Hepatic stellate cell (primary cell): ENCODE results near the gene SOX21.
"Not testable (repeated sequence)": the region's sequence is repeated elsewhere in the genome, so short reads cannot be mapped to it uniquely, and the experiment has no call there.

ENCODE experiments used
- DNase-seq: peaks from one replicate; pipeline ENCODE4 v3.0.0; 2011; ENCODE audit warnings: low spot score

The SOX21 gene

DNA sequence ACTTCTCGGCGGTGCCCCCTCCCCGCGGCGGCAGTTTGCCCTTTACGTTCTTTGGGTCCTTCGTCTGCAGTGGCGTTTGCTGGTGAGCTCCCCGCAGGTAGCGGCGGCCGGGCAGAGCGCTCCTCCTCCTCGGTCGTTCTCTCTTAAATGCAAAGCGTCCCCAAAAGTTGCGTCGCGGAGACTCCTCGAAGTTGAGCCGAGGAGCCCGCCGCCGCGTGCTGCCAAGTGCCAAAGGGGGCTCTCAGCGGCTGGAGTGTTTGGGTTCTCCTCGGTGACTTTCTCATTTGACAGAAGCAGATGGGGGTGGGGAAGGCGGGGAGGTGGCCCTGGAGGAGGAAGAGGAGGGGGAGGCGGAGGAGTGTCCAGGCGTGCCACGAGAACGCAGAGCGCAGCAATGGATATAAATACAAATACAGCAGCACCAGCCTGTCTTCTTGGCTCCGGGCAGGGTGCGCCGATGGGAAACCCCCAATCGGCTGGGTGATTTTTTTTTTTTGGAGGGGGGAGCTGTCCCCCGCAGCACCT, at the start of gene SOX21:
Gene SOX21, minus strand, starts transcription at position 259 of the 525 bp plus-strand sequence. CDS start 496 bp downstream, outside the sequence.
- DNase-seq = no peak

GRCh38 chr13:94761407-94761806, 49.1 kb upstream of the SOX21 start:
- DNase-seq = no peak

DNA sequence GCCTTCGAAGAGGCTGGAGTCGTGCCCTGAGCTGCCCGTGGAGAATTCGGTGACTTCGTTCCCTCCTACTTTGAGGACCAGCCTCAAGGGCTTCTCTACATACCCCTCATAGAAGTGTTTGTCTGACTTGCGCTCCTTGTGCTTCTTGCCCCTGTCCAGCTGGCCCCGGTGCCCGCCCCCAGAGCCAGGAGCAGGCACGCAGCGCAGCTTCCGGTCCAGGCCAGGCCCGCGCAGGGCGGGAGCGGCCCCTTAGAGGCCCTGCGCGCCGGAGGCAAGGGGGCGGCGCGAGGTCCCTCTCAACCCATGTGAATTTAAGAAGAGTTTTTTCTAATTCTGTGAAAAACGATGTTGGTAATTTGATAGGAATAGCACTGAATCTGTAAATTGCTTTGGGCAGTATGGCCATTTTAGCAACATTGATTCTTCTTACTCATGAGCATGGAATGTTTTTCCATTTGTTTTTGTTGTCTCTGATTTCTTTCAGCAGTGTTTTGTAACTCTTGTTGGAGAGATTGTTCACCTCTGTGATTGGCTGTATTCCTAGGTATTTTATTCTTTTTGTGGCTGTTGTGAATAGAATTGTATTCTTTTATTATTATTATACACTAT, 46.9 kb upstream of the SOX21 start:
- no peak for DNase-seq

- no peak for DNase-seq
These were observed 46.2 kb upstream of the SOX21 start for GRCh38 chr13:94758436-94758960.

- no peak for DNase-seq
These were observed 41.0 kb upstream of the SOX21 start for GRCh38 chr13:94753327-94753726.

GRCh38 chr13:94749162-94749561, 36.8 kb upstream of the SOX21 start:
- no peak for DNase-seq

GRCh38 chr13:94739235-94739634, 26.9 kb upstream of the SOX21 start:
- no peak for DNase-seq

DNA sequence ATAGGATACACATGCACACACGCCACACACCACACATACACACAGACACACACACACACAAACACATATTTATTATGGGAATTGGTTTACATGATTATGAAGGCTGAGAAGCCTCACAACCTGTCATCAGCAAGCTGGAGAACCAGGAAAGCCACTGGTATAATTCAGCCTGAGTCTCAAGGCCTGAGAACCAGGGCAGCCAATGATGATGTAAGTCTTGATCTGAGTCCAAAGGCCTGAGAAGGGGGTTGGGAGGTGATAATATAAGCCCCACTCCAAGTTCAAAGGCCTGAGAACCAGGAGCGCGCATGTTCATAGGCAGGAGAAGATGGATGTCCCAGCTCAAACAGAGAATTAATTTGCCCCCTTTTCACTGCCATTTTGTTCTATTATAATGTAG, 18.7 kb upstream of the SOX21 start:
- no peak for DNase-seq

- DNase-seq = not testable (repeated sequence)
These were observed 17.6 kb upstream of the SOX21 start for GRCh38 chr13:94729941-94730340.

DNA sequence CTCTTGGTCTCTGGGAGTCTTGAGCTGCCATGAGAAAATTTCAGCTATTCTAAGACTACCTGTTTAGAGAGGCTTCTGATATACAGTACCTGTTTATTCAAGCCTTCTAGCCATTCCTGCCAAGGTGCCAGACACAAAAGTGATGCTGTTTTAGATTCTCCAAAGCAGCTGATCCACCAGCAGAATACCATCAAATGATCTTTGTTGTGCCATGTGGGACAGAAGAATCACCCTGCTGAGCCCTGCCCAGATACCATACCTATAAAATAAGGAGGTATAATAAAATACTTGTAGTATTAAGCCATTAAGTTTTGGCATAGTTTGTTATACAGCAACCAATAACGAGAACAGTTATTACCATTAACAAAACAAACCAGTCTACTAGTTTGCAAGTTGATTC, 14.1 kb upstream of the SOX21 start:
- no peak for DNase-seq

DNA sequence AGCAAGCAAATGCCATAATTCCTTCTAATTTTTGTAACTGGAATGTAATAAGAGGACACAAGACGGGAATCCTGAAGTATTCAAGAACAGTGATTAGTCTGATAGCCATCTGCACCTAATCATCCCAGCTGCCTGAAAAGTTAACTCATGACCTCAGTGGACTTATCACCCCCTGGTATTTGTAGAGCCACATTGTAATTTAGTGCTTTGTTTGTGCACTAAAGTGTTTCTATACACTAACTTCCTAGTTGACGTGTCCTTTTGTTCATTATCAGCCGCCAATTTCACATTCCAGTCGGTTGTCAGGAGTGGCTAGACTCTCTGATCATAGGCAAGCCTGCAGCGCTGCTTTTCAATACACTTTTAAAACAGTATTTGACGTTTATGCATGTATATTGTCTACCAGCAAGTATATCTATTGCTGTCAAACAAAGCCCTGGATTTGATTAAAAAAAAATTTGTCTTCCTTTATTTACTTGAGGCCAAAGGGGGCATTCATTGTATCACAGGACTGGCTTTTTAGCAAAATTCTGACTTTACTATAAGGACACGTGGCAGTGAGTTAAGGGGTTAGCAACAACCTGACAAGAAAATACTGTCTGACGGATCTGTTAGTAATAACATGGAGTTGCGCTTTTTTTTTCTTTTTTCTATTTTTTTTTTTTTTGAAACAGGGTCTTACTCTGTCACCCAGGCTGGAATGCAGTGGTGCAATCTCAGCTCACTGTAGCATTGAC, 10.4 kb upstream of the SOX21 start:
- no peak for DNase-seq

GRCh38 chr13:94718697-94719096, 6.4 kb upstream of the SOX21 start:
- DNase-seq = not testable (repeated sequence)

- no peak for DNase-seq
These were observed 5.6 kb upstream of the SOX21 start for GRCh38 chr13:94717916-94718315.

GRCh38 chr13:94716016-94716415, 3.7 kb upstream of the SOX21 start:
- DNase-seq = no peak

GRCh38 chr13:94713561-94714182, 1.3 kb upstream of the SOX21 start:
- DNase-seq = no peak

- DNase-seq = no peak
These were observed 641 bp upstream of the SOX21 start for GRCh38 chr13:94712812-94713560.

- no peak for DNase-seq
These were observed 621 bp downstream of the SOX21 start for GRCh38 chr13:94711561-94712286.

GRCh38 chr13:94710881-94711560, 1.3 kb downstream of the SOX21 start:
- no peak for DNase-seq

DNA sequence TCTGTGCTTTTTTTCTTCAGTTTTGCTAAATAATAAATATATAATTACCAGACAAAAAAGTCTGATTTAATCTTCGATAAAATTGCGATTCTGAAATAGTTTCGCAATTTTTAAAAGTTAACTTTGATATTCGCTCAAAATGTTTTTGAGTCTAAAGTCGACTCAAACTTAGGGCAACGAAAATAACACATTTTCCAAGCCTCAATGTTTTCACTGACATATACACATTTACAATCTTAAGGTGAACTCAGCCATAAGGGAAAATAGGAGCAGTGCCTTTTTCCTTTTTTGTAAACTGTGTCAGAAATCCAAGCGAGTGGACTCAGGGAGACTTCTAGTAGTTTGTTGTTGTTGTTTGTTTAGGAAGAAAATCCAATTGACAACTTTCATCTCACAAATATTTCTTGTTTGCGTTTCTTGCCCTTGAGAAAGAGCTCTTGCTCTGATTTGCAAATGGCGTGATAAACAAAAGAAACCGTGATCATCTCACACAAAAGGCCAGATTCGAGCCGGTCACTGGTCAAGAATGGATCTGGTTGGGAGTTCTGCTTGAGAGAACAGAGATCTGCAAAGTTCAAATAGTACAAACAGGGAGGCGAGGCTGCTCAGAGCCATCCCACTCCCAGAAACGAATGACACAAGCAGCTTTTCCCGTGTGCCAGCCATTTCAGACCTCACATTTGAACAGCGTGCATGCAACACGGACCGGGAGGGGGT, 2.1 kb downstream of the SOX21 start:
- no peak for DNase-seq
